Fibroblast of lung (primary cell): ENCODE data around the gene SNX30.

Experiments used
- CTCF ChIP-seq, 2 donors: IDR thresholded peaks in 1 of 2; conservative IDR thresholded peaks in 1 of 2; 1 replicate in 1 of 2; 2 replicates in 1 of 2; pipeline ENCODE4 v1.5.1; 2011 to 2012; ENCODE audit warnings: low read length in 2 of 2, control low read depth in 1 of 2, inconsistent platforms in 1 of 2, low read depth in 1 of 2, mild to moderate bottlenecking in 1 of 2
- EZH2 ChIP-seq: IDR thresholded peaks from 2 replicates; pipeline ENCODE4 v1.5.1; 2012; ENCODE audit warnings: low read length, control low read depth, mild to moderate bottlenecking; ENCODE audit errors: missing control alignments

- TF ChIP-seq CTCF (conservative IDR thresholded peaks at IDR 0.05 in 1 of 2, IDR thresholded peaks at IDR 0.05 in 1 of 2; ENCODE audit: low read depth in 1 of 2, low read length in 2 of 2) (no peak), EZH2 (no peak)
Observed at GRCh38 chr9:112913326-112913725, 162.8 kb downstream of the SNX30 start.
